K562 (cell line): ENCODE results near the gene P2RY11. TPM values are rescaled to one million over a fixed set of nuclear protein-coding genes. Genes with fewer than 3 reads are reported as not detected.

ENCODE experiments used
- BDP1 ChIP-seq: IDR thresholded peaks from 3 replicates; pipeline ENCODE4 v1.6.1; 2011; ENCODE audit not compliant: insufficient read length, insufficient read depth
- CLOCK ChIP-seq: fragments of 250-450 bp; sonication (Bioruptor Pico); IDR thresholded peaks from 2 replicates; pipeline ENCODE4 v1.4.0; 2020; ENCODE audit warnings: mild to moderate bottlenecking, moderate library complexity, borderline replicate concordance
- ESRRA ChIP-seq: fragments of 450-650 bp; IDR thresholded peaks from 2 replicates; pipeline ENCODE4 v1.6.1; 2014; ENCODE audit warnings: low read depth, mild to moderate bottlenecking, moderate library complexity, borderline replicate concordance
- TEAD4 ChIP-seq, 2 experiments: sonication (generic) in 1 of 2; formaldehyde crosslinking in 1 of 2; IDR thresholded peaks; 2 replicates each; pipeline versions ENCODE4 v1.6.1 to v1.8.0; 2012 to 2022; ENCODE audit warnings: borderline replicate concordance in 1 of 2, inconsistent platforms in 1 of 2, low read length in 1 of 2, mild to moderate bottlenecking in 1 of 2, missing genetic modification reagents in 1 of 2
- ZBTB40 ChIP-seq, 2 experiments: fragments of 450-650 bp in 1 of 2; sonication (generic) in 1 of 2; formaldehyde crosslinking in 1 of 2; IDR thresholded peaks; 2 replicates each; pipeline versions ENCODE4 v1.7.1 to v1.9.0; 2016 to 2022; ENCODE audit warnings: inconsistent platforms in 1 of 2, mild to moderate bottlenecking in 1 of 2, missing genetic modification reagents in 1 of 2
- ZFP91 ChIP-seq: sonication (generic); formaldehyde crosslinking; IDR thresholded peaks from 2 replicates; pipeline ENCODE4 v1.8.0; 2022; ENCODE audit warnings: mild to moderate bottlenecking, missing genetic modification reagents
- ZMIZ1 ChIP-seq, 2 experiments: fragments of 150-350 bp in 1 of 2; IDR thresholded peaks; 2 replicates each; pipeline ENCODE4 v1.6.1; 2012 to 2016; ENCODE audit warnings: low read depth in 2 of 2, low read length in 2 of 2, mild to moderate bottlenecking in 1 of 2, moderate library complexity in 1 of 2
- polyA plus RNA-seq, 8 experiments: library from polyadenylated mRNA; depleted of rRNA in 4 of 8; stranded (reverse) in 5 of 8; unstranded in 3 of 8; fragments of >200 nt; fragmentation: Nextera tagmentation in 2 of 8; fragmentation: Illumina TruSeq in 1 of 8; extraction: Ambion mirVana in 2 of 8; extraction: Trizol in 1 of 8; gene quantifications; 2 replicates each; pipeline versions ENCODE4 v1.2.1 to v1.2.3, GENCODE V29; 2011 to 2014; ENCODE audit warnings: inconsistent platforms in 1 of 8, missing spikeins in 1 of 8
- total RNA-seq, 7 experiments: library from RNA; depleted of rRNA in 6 of 7; stranded (reverse); fragments of >200 nt in 6 of 7; fragmentation: Illumina TruSeq in 2 of 7; extraction: Trizol in 2 of 7; gene quantifications; 2 replicates each; pipeline versions ENCODE4 v1.2.1 to v1.2.3, GENCODE V29; 2011 to 2021; ENCODE audit warnings: low replicate concordance in 1 of 7

Gene P2RY11
- total and polyA plus RNA-seq, 9 of the 15 experiments (the other 6 are each of a cell fraction or from before 2014, with no cell fraction given) = 0.03 to 10.1 (median 1.5) TPM

GRCh38 chr19:10095948-10096614, 15.4 kb upstream of the P2RY11 start (continued):
- no peak for TF ChIP-seq ZMIZ1 (IDR thresholded peaks at IDR 0.05; ENCODE audit: low read depth in 2 of 2, low read length in 2 of 2)
- TF ChIP-seq ZFP91 (CRISPR knock-in tag) = no peak
- TF ChIP-seq BDP1 = no peak
- no peak for TF ChIP-seq ESRRA
- no peak; the same call in 1 of the 2 replicates for TF ChIP-seq TEAD4 (IDR thresholded peaks at IDR 0.05; ENCODE audit: low read length)
- peak; percentile 48; the same call in 1 of the 2 replicates for TF ChIP-seq TEAD4 (CRISPR knock-in tag; IDR thresholded peaks at IDR 0.05; ENCODE audit: borderline replicate concordance)
- no peak for TF ChIP-seq CLOCK (CRISPR knock-in tag)
- no peak for TF ChIP-seq ZBTB40 (IDR thresholded peaks at IDR 0.05)
- no peak for TF ChIP-seq ZBTB40 (CRISPR knock-in tag; IDR thresholded peaks at IDR 0.05)
